ENCODE measurements around the gene TRRAP. TPM values are rescaled to one million over a fixed set of nuclear protein-coding genes. Genes with fewer than 3 reads are reported as not detected.

The TRRAP gene
- total and polyA plus RNA-seq, 8 donors = 4.3 to 38.0 (median 15.7) TPM

DNA sequence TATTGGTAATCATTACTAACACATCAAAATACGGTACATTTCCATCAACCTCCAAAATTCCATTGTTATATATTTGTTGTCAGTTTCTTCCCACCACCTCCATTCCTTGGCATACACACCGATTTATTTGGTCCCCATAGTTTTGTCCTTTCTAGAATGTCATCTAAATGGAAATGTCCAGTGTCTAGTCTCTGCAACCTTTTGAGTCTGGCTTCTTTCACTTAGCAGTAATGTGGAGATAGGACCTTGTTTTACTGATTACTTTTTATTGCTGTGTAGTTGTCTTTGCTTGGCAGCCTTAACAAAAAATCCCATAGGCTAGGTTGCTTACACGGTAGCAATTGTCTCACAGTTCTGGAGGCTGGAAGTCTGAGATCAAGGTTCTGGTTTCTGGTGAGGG is 22.5 kb downstream of the TRRAP start:
- 90 to 99% (median 95%) methylated on average over 3 of the region's 3 CpGs for WGBS, 5 donors
- intact Hi-C loops (cut with DNase I; ENCODE audit: low total_unique reads) = no loop called here
- peaks cover 82 to 100% (median 100%) of the 10 kb centered on the region in 4 donors for H3K36me3 ChIP-seq

DNA sequence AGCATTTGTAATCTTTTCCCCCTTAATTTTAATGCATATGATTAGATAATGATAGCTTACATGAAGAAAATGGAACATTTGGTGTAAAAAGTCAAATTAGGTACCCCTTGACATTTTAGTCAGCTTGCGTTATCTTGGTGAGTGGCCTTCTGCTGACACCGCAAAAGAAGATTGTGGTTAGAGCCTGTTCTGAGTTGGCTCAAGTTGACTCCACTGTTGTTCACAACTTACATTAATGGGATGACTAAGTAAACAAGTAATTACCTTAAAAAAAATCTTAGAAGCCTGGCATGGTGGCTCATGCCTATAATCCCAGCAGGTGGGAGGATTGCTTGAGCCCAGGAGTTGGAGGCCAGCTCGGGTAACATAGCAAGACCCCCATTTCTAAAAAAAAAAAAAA is 24.2 kb downstream of the TRRAP start:
- Histone ChIP-seq H3K4me3 (no peak overlapping the region), H3K4me1 (no peaks in the 10 kb centered on the region), H3K9me3 (no peaks in the 10 kb centered on the region), H3K27me3 (no peaks in the 10 kb centered on the region), H3K27ac (no peak overlapping the region), H3K36me3 (peaks cover 79 to 100% (median 100%) of the 10 kb centered on the region in 4 donors)
- DNase-seq = no peak
- 89 to 94% (median 93%) methylated on average over 3 of the region's 3 CpGs for WGBS, 5 donors
- no peak for TF ChIP-seq POLR2A (IDR thresholded peaks at IDR 0.05)
- TF ChIP-seq POLR2AphosphoS5 (IDR thresholded peaks at IDR 0.05) = no peak
- TF ChIP-seq, protein P1, sequence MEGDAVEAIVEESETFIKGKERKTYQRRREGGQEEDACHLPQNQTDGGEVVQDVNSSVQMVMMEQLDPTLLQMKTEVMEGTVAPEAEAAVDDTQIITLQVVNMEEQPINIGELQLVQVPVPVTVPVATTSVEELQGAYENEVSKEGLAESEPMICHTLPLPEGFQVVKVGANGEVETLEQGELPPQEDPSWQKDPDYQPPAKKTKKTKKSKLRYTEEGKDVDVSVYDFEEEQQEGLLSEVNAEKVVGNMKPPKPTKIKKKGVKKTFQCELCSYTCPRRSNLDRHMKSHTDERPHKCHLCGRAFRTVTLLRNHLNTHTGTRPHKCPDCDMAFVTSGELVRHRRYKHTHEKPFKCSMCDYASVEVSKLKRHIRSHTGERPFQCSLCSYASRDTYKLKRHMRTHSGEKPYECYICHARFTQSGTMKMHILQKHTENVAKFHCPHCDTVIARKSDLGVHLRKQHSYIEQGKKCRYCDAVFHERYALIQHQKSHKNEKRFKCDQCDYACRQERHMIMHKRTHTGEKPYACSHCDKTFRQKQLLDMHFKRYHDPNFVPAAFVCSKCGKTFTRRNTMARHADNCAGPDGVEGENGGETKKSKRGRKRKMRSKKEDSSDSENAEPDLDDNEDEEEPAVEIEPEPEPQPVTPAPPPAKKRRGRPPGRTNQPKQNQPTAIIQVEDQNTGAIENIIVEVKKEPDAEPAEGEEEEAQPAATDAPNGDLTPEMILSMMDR (IDR thresholded peaks at IDR 0.05) = no peak
- no peak for TF ChIP-seq EP300 (IDR thresholded peaks at IDR 0.05)
- intact Hi-C loops (cut with DNase I; ENCODE audit: low total_unique reads) = no loop called here

More for the DNA sequence above, 22.5 kb downstream of the TRRAP start:
- TF ChIP-seq POLR2A (IDR thresholded peaks at IDR 0.05) = no peak
- TF ChIP-seq, protein P1 (IDR thresholded peaks at IDR 0.05) = no peak
- Histone ChIP-seq H3K27me3 (no peaks in the 10 kb centered on the region), H3K4me3 (no peak overlapping the region), H3K9me3 (no peaks in the 10 kb centered on the region), H3K27ac (no peak overlapping the region), H3K4me1 (no peaks in the 10 kb centered on the region)
- DNase-seq = no peak

DNA sequence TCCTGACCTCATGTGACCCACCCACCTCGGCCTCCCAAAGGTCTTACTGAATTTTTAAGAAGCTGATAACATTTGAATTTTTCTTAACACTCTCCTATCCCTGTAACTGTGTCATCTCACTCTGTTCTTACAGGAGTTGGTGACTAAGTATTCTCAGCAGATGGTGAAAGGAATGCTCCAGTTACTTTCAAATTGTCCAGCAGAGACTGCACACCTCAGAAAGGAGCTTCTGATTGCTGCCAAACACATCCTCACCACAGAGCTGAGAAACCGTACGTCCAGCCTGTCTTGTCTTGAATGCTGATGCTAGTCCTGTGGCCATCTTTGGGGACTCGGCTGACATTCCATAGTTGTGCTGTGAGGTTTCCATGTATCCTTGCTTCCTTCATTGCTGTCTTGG is 24.9 kb downstream of the TRRAP start:
- no peaks in the 10 kb centered on the region for H3K9me3 ChIP-seq
- no peaks in the 10 kb centered on the region for H3K27me3 ChIP-seq
- intact Hi-C loops (cut with DNase I; ENCODE audit: low total_unique reads) = no loop called here
- WGBS, 5 donors = 93 to 100% (median 95%) methylated on average over 4 of the region's 4 CpGs
- no peak overlapping the region for H3K4me3 ChIP-seq
- peaks cover 72 to 100% (median 100%) of the 10 kb centered on the region in 4 donors for H3K36me3 ChIP-seq
- TF ChIP-seq, protein P1 (IDR thresholded peaks at IDR 0.05) = no peak
- no peak for TF ChIP-seq POLR2A (IDR thresholded peaks at IDR 0.05)
- TF ChIP-seq POLR2AphosphoS5 (IDR thresholded peaks at IDR 0.05) = no peak
- TF ChIP-seq EP300 (IDR thresholded peaks at IDR 0.05) = no peak
- DNase-seq = no peak
- no peaks in the 10 kb centered on the region for H3K4me1 ChIP-seq
- no peak overlapping the region for H3K27ac ChIP-seq

DNA sequence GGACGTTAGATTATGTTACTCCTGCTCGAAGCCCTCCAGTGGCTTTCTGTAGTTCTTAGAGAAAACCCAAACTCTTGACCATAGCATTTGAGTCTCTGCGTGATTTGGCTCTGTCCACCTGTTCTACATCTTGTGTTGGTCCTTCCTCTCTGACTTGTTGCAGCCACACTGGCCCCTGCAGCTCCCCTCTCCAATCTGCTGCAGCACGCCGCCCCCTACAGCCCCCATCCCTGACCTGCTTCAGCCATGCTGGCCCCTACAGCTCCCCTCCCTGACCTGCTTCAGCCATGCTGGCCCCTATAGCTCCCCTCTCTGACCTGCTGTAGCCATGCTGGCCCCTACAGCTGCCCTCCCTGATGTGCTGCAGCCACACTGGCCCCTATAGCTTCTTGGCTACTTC is 29.2 kb downstream of the TRRAP start:
- H3K27me3 ChIP-seq = no peaks in the 10 kb centered on the region
- intact Hi-C loops (cut with DNase I; ENCODE audit: low total_unique reads) = no loop called here
- peaks cover 75 to 100% (median 100%) of the 10 kb centered on the region in 4 donors for H3K36me3 ChIP-seq
- TF ChIP-seq EP300 (IDR thresholded peaks at IDR 0.05) = no peak
- TF ChIP-seq POLR2AphosphoS5 (IDR thresholded peaks at IDR 0.05) = no peak
- no peak for TF ChIP-seq POLR2A (IDR thresholded peaks at IDR 0.05)
- TF ChIP-seq, protein P1 (IDR thresholded peaks at IDR 0.05) = no peak
- H3K4me3 ChIP-seq = no peak overlapping the region
- no peaks in the 10 kb centered on the region for H3K4me1 ChIP-seq
- WGBS, 5 donors = 86 to 97% (median 92%) methylated on average over 5 of the region's 5 CpGs
- H3K27ac ChIP-seq = no peak overlapping the region
- no peak for DNase-seq
- H3K9me3 ChIP-seq = no peaks in the 10 kb centered on the region
